MCF 10A (cell line): ENCODE results near the gene ZSWIM7. TPM values are rescaled to one million over a fixed set of nuclear protein-coding genes. Genes with fewer than 3 reads are reported as not detected.

Experiments
- BruUV-seq: library from RNA; stranded (reverse); fragments of 400-500 nt; replicated peaks from 2 replicates; lab custom pipeline; 2021; lab: Mats Ljungman, UMichigan
- CTCF ChIA-PET: fragments of 300-600 bp; sonication (Branson Sonifier 250); formaldehyde crosslinking; extraction: SDS; loops from one replicate; lab custom pipeline; 2021; ENCODE audit warnings: antibody characterized with exemption, inconsistent platforms; lab: Yijun Ruan, JAX
- POLR2A ChIA-PET: fragments of 300-600, 350-650 bp; sonication (Branson Sonifier 250); formaldehyde crosslinking; extraction: SDS; loops from one replicate; lab custom pipeline; 2020; ENCODE audit warnings: antibody characterized with exemption, inconsistent platforms; lab: Yijun Ruan, JAX
- DNase-seq: peaks from one replicate; pipeline ENCODE4 v3.0.0-alpha.2; 2018; ENCODE audit not compliant: unreplicated experiment
- H3K27ac Mint-ChIP-seq: one replicate; pipeline ENCODE4 v1.8.0; 2022; ENCODE audit warnings: mild to moderate bottlenecking, low read depth, mixed read lengths; ENCODE audit not compliant: unreplicated experiment
- H3K27me3 Mint-ChIP-seq: one replicate; pipeline ENCODE4 v1.8.0; 2022; ENCODE audit warnings: mixed read lengths; ENCODE audit not compliant: insufficient read depth, unreplicated experiment
- H3K36me3 Mint-ChIP-seq: one replicate; pipeline ENCODE4 v1.8.0; 2022; ENCODE audit warnings: mild to moderate bottlenecking, moderate library complexity, mixed read lengths; ENCODE audit not compliant: insufficient read depth, unreplicated experiment
- H3K4me1 Mint-ChIP-seq: one replicate; pipeline ENCODE4 v1.8.0; 2022; ENCODE audit warnings: mixed read lengths; ENCODE audit not compliant: insufficient read depth, unreplicated experiment
- H3K4me3 Mint-ChIP-seq: one replicate; pipeline ENCODE4 v1.8.0; 2022; ENCODE audit warnings: mild to moderate bottlenecking, moderate library complexity, mixed read lengths; ENCODE audit not compliant: unreplicated experiment
- H3K9me3 Mint-ChIP-seq: one replicate; pipeline ENCODE4 v1.8.0; 2022; ENCODE audit warnings: mixed read lengths; ENCODE audit not compliant: unreplicated experiment
- CTCF ChIP-seq: fragments of 200-600 bp; IDR thresholded peaks from one replicate; pipeline ENCODE4 v1.8.0; 2022; ENCODE audit warnings: antibody characterized with exemption, mild to moderate bottlenecking; ENCODE audit not compliant: unreplicated experiment
- intact Hi-C: fragments of 100-400 bp; cut with micrococcal nuclease; formaldehyde crosslinking; loops from 2 replicates; pipeline ENCODE4 v1.14.1; 2022
- total RNA-seq: library from RNA; stranded (reverse); gene quantifications from 2 replicates; pipeline ENCODE4 v1.2.3, GENCODE V29; 2022

The ZSWIM7 gene
- total RNA-seq, 1 experiment from 2014 or later: 44.1 TPM

- Mint-ChIP-seq H3K9me3 (peaks cover 7% of the 10 kb centered on the region), H3K27me3 (no peaks in the 10 kb centered on the region), H3K27ac (no peak overlapping the region), H3K4me1 (peaks cover 21% of the 10 kb centered on the region), H3K4me3 (no peak overlapping the region), H3K36me3 (peaks cover 94% of the 10 kb centered on the region)
- intact Hi-C loops: no loop called here
- ChIA-PET POLR2A (interaction anchor here (1.1 kb wide), 1 partner anchor 19 kb away, joined by 3 read pairs; no protein-coding TSS in a partner anchor), CTCF (no interaction called here)
- no TSS peak for BruUV-seq
- no peak for DNase-seq
- no peak for TF ChIP-seq CTCF
Observed at GRCh38 chr17:16005636-16006035, 6.1 kb upstream of the ZSWIM7 start.

- Mint-ChIP-seq H3K4me1 (peaks cover 23% of the 10 kb centered on the region), H3K9me3 (peaks cover 7% of the 10 kb centered on the region), H3K4me3 (no peak overlapping the region), H3K27ac (no peak overlapping the region), H3K27me3 (no peaks in the 10 kb centered on the region), H3K36me3 (peaks cover 78% of the 10 kb centered on the region)
- no peak for TF ChIP-seq CTCF
- no peak for DNase-seq
- CTCF ChIA-PET: interaction anchor here (1.1 kb wide), 1 partner anchor 174 kb away, joined by 3 read pairs; no protein-coding TSS in a partner anchor
- BruUV-seq: no TSS peak
- POLR2A ChIA-PET: no interaction called here
- intact Hi-C loops: no loop called here
Observed at GRCh38 chr17:16003841-16004240, 4.3 kb upstream of the ZSWIM7 start.

GRCh38 chr17:16002708-16003260 lies 3.3 kb upstream of the ZSWIM7 start:
- Mint-ChIP-seq H3K4me3 (no peak overlapping the region), H3K9me3 (peaks cover 7% of the 10 kb centered on the region), H3K36me3 (peaks cover 71% of the 10 kb centered on the region), H3K27ac (no peak overlapping the region), H3K4me1 (peaks cover 15% of the 10 kb centered on the region), H3K27me3 (no peaks in the 10 kb centered on the region)
- no TSS peak for BruUV-seq
- DNase-seq: no peak
- intact Hi-C loops: no loop called here
- no peak for TF ChIP-seq CTCF
- ChIA-PET CTCF (no interaction called here), POLR2A (interaction anchor here (1.0 kb wide), 1 partner anchor 25 kb away, joined by 3 read pairs; no protein-coding TSS in a partner anchor)

GRCh38 chr17:16001226-16001897 lies 1.9 kb upstream of the ZSWIM7 start:
- BruUV-seq: no TSS peak
- POLR2A ChIA-PET: interaction anchor here (0.6 to 9.1 kb wide), 11 partner anchors 8 to 534 kb away, joined by 3 to 134 read pairs (median 5); partner anchors contain the start of genes ADORA2B and PIGL
- TF ChIP-seq CTCF: no peak
- Mint-ChIP-seq H3K36me3 (peaks cover 57% of the 10 kb centered on the region), H3K4me1 (peaks cover 15% of the 10 kb centered on the region), H3K27me3 (no peaks in the 10 kb centered on the region), H3K9me3 (peaks cover 7% of the 10 kb centered on the region), H3K27ac (peak overlapping the region; percentile 86), H3K4me3 (peak overlapping the region; percentile 82)
- intact Hi-C loops: no loop called here
- CTCF ChIA-PET: interaction anchor here (0.5 to 1.9 kb wide), 5 partner anchors 12 to 188 kb away, joined by 3 to 8 read pairs (median 5); partner anchors contain the start of gene ADORA2B
- DNase-seq: no peak
